NCI-H69 (cell line): ENCODE results near the gene ASXL2.
"Not testable (repeated sequence)": the region's sequence is repeated elsewhere in the genome, so short reads cannot be mapped to it uniquely, and the experiment has no call there.

Experiments
- DNase-seq: peaks from one replicate; lab custom pipeline; 2025; lab: John Stamatoyannopoulos, UW

Gene ASXL2

GRCh38 chr2:25736899-25737515 is 141.3 kb downstream of the ASXL2 start:
- no peak for DNase-seq

GRCh38 chr2:25735835-25736234 is 142.5 kb downstream of the ASXL2 start:
- DNase-seq, result no peak

DNA sequence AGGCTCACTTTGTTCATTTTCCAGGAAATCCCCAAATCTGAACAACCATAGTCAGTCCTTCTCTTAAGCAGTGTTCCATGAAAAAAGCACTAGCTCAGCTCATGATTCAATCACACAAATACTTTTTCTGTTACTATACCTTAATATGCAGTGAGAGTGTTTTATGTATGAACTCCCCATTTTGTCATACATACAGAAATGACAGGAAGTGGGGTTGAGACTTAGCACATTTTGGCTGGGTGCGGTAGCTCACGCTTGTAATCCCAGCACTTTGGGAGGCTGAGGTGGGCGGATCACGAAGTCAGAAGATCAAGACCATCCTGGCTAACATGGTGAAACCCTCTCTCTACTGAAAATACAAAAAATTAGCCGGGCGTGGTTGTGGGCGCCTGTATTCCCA is 149.7 kb downstream of the ASXL2 start:
- no peak for DNase-seq

DNA sequence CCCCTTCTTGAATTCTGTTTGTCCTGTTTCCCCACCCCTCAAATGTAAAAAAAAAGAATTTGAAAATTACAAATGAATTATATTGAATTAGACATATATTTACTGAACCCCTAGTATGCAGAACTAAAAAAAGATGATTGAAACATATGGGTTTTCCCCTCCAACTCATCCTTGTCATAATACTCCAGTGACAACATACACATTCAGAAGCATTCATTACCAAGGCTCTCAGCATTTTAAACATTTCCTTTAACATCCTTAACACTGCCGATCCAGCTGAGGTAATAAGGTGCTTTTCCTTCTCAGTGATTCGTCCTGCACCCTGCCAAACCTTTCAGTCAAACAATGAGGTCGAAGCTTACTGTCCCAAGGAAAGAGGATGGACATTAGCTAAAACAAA is 151.8 kb downstream of the ASXL2 start:
- DNase-seq, result no peak

DNA sequence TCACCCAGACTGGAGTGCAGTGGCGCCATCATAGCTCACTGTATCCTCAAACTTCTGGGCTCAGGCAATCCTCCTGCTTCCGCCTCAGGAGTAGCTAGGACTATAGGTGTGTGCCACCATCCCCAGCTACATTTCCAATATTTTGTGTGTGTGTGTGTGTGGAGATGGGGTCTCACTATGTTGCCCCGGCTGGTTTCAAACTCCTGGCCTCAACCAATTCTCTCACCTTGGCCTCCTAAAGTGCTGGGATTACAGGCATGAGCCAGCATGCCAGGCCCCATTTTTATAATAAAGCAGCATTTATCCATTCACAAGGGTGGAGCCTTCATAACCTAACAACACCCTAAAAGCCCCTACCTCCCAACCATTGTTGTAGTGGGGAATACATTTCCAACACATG is 152.4 kb downstream of the ASXL2 start:
- no peak for DNase-seq

DNA sequence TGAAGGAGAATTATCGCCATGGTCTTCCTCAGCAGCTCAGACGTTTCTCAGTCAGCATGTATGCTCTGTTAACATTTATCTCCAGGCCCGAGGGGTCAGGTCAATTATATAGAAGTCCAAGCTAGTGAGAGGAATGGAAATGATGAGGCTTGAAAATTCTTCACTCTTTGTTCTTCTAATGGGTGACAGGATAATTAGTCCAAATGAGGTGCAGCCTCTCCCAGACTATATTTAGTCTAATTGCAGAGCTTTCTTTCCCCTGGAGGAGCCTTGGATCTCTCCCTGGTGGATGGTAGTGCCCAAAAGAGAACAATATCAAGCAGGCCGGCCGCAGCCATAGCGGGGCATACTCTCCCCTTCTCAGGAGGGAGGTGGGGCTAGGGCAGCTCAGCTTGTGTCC is 153.5 kb downstream of the ASXL2 start:
- peak; percentile 67 for DNase-seq

GRCh38 chr2:25722224-25722623 is 156.1 kb downstream of the ASXL2 start:
- DNase-seq, result no peak

GRCh38 chr2:25720575-25720974 is 157.7 kb downstream of the ASXL2 start:
- no peak for DNase-seq

DNA sequence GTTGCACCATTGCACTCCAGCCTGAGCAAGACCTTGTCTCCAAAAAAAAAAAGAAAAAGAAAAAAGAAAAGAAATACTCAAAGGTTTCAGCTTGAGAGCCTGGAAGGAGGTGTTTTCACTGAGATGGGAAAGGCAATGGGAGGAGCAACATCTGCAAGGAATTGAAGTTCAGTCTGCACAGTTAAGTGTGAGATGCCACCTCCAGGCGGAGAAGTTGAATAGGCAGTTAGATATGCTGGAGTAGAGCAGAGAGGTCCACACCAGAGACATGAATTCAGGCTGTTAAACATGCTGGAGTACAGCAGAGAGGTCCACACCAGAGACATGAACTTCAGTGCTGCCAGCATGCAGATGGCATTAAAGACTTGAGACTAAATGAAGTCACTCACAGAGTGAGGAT is 163.5 kb downstream of the ASXL2 start:
- DNase-seq, result peak; percentile 19

DNA sequence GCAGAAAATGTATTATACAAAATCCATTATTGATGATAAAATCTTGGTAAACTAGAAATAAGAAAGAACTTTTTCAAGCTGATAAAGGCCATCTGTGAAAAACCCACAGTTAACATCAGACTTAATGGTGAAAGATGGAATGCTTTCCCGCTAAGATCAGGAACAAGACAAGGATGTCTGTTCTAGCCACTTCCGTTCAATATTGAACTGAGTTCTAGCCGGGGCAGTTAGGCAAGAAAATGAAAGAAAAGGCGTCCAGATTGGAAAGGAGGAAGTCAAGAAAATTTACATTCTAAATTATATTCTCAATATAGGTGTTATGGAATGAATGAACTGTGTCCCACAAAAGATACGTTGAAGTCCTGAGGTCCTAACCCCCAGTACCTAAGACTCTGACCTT is 165.8 kb downstream of the ASXL2 start:
- no peak for DNase-seq

DNA sequence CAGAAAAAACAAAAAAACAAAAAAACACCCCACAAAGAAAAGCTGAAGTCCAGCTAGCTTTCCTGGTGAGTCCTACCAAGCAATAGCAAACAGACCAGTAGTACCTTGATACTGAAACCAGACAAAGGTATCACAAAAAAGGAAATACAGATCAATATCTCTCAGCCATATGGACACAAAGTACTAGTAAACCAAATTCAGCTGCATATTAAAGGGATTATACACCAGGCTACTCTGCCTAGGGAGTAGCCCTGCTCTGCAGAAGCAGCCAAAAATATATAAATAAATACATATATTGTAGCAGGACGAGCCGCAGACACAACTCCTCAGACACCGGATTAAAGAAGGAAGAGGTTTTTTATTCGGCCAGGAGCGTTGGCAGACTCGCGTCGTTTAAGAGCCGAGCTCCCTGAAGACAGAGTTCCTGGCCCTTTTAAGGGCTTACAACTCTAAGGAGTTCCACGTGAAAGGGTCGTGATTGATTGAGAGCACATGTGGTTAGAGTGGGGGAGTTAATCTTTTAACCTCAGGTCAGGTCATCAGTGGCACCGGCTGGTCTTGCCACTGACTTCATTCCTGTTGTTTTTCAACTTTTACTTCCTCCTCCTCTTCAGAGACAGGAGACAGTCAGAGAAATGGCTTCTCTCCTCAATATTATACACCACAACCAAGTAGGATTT is 166.5 kb downstream of the ASXL2 start:
- DNase-seq, result no peak

DNA sequence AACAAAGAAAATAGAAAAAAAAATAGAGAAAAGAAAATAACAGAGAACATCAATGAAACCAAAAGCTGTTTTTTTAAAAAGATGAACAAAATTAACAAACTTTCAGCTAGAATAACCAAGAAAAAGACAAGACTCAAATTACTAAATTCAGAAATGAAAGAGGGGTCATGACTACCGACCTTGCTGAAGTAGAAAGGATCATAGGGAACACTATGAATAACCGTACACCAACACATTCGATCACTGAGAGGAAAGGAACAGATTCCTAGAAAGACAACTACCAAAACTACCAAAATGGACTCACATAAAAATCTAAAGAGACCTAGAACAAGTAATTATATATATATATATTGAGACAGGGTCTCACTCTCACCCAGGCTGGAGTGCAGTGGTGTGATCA is 167.5 kb downstream of the ASXL2 start:
- DNase-seq, result no peak

DNA sequence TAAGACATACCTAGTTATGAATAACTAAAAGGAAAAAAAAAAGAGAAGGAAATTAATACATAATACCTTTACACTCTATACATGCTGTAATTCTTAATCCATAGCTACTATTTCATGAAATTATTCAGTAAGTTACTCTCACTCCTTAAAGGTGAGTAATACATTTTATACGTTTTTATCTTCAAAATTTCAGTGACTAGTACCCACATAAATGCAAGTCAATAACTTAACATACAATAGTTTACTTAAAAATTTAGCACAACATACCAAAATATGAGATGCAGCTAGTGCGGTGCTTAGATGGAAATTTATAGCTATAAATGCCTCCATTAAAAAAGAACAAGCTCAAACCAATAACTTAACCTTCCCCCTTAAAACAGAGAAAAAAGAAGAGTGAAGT is 168.9 kb downstream of the ASXL2 start:
- DNase-seq, result no peak

- DNase-seq, result peak; percentile 55
Measured at GRCh38 chr2:25707927-25708590, 170.2 kb downstream of the ASXL2 start.

DNA sequence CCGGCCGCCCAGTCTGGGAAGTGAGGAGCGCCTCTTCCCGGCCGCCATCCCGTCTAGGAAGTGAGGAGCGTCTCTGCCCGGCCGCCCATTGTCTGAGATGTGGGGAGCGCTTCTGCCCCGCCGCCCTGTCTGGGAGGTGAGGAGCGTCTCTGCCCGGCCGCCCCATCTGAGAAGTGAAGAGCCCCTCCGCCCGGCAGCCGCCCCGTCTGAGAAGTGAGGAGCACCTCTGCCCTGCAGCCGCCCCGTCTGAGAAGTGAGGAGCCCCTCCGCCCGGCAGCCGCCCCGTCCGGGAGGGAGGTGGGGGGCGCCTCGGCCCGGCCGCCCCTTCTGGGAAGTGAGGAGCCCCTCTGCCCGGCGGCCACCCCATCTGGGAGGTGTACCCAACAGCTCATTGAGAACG is 172.7 kb downstream of the ASXL2 start:
- not testable (repeated sequence) for DNase-seq

GRCh38 chr2:25701801-25702200 is 176.5 kb downstream of the ASXL2 start:
- DNase-seq, result peak; percentile 7

DNA sequence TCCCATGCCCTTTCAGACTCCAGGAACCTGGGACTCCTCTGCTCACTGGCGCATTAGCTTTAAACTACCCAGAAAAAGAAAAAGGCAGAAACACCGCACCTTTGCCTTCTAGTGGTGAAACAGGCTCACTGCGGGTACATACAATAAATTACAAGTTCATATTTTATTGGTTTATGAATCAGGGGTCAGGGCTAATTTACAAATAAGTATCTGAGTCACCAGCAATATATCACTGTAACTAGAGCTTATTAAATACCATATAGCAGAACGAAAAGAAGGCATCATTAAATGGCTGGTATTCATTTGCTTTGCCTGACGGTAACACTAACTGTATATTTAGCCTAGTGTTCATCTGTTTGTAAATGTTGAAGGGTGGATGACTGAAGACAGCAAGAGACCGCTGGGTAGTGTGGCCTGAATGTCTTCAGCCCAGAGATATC is 178.0 kb downstream of the ASXL2 start:
- DNase-seq, result peak; percentile 84

GRCh38 chr2:25699216-25699615 is 179.1 kb downstream of the ASXL2 start:
- DNase-seq, result peak; percentile 71

DNA sequence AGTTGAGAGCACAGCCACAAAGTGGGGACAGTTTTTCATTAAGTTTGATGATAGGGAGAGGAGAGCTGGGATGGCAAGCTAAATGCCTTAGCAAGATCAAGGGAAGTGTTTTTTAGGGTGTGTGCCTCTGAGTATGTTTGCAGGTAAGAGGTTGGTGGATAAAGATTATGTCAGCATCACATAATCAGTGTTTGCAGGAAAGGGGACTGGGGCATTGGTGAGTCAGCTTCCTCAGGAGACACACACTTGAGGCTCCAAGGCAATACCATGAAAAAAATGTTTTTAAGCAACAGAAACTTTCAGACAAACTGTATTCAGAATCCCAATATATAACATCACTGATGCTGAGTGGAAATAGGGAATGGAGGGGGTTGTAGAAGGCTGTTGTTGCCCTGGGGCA is 179.5 kb downstream of the ASXL2 start:
- peak; percentile 21 for DNase-seq

- peak; percentile 31 for DNase-seq
Measured at GRCh38 chr2:25697559-25698341, 180.5 kb downstream of the ASXL2 start.

DNA sequence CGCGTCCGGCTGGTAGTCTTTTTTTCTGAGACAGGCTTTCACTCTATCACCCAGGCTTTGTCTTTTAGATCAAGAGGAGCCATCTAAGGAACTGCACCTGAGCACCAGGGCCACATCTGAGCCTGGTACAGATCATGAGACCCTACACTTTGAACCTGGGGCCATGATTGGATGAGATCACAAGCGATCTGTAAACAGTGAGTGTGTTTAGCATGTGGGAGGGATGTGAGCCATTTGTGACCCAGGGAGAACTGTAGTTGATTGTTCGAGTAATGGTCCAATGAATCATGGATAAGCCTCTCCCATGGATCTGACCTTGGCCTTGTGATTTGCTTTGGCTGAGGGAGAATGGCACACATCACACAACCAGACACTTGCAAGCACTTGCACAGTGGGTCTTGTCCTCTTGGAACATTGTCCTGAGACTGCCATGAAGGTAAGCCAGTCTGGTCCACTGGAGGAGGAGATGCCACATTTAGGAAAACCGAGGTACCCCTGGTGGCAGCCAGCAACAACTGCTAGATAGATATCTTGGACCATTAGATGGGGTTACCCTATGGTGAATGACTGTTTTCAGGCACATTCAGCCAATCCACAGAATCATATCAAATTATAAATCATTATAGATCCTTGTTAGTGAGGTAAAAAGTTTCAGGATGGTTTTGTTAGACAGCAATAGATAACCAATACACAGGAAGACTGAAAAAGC is 185.4 kb downstream of the ASXL2 start:
- no peak for DNase-seq

GRCh38 chr2:25692143-25692542 is 186.1 kb downstream of the ASXL2 start:
- no peak for DNase-seq
